Measurements from ENCODE around the gene RGL2.
A peak's percentile ranks its signal among the peaks of the same experiment; 100 is the strongest.
"Not testable (repeated sequence)": the region's sequence is repeated elsewhere in the genome, so short reads cannot be mapped to it uniquely, and the experiment has no call there.

RGL2 gene, protein sequence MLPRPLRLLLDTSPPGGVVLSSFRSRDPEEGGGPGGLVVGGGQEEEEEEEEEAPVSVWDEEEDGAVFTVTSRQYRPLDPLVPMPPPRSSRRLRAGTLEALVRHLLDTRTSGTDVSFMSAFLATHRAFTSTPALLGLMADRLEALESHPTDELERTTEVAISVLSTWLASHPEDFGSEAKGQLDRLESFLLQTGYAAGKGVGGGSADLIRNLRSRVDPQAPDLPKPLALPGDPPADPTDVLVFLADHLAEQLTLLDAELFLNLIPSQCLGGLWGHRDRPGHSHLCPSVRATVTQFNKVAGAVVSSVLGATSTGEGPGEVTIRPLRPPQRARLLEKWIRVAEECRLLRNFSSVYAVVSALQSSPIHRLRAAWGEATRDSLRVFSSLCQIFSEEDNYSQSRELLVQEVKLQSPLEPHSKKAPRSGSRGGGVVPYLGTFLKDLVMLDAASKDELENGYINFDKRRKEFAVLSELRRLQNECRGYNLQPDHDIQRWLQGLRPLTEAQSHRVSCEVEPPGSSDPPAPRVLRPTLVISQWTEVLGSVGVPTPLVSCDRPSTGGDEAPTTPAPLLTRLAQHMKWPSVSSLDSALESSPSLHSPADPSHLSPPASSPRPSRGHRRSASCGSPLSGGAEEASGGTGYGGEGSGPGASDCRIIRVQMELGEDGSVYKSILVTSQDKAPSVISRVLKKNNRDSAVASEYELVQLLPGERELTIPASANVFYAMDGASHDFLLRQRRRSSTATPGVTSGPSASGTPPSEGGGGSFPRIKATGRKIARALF

DNA sequence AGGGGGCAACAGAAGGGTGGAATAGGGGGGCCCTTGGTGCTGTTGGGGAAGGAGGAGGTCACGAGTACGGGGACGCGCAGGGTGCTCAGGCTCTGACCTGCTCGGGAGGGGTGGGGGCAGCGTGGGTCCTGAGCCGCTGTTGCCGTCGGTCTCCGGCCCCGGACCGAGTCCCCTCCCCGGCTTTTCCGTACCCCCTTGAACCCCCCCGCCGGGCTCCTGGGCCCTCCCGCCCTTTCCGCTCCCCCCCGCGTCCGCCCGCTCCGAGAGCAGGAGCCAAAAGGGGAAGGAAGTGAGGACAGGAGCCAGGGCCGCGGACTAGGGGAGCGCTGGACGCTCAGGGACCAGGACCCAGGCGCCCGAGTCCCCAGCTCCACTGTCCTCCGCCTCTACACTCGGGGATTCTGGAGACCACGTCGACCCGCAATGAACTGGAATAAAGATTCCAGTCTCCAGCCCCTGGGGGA, at the start of gene RGL2:
TSS of gene RGL2 (minus strand) at position 170 of the 464 bp plus-strand sequence. CDS start 332 bp downstream, outside the sequence.
- peak within 1 kb of the TSS; percentile 89 to 95 for H3K4me3 ChIP-seq (ENCODE audit: low read length in 2 of 2)
- H3K4me1 ChIP-seq (ENCODE audit: control insufficient read depth, insufficient read depth, low read length): peaks cover 20% of the 10 kb centered on the region
- H3K9me3 ChIP-seq (ENCODE audit: control insufficient read depth in 2 of 2, low read length in 2 of 2): no peaks in the 10 kb centered on the region
- peak within 1 kb of the TSS; percentile 84 to 97 for H3K9ac ChIP-seq (ENCODE audit: low read length in 2 of 2)
- H3K27me3 ChIP-seq (ENCODE audit: control insufficient read depth in 1 of 2, insufficient read depth in 2 of 2, low read length in 2 of 2): no peaks in the 10 kb centered on the region
- H3K27ac ChIP-seq (ENCODE audit: low read length): peak within 1 kb of the TSS; percentile 96
- H3K36me3 ChIP-seq (ENCODE audit: control insufficient read depth in 2 of 2, insufficient read depth in 2 of 2, low read length in 2 of 2): peaks cover 13 to 21% of the 10 kb centered on the region in 2 donors

DNA sequence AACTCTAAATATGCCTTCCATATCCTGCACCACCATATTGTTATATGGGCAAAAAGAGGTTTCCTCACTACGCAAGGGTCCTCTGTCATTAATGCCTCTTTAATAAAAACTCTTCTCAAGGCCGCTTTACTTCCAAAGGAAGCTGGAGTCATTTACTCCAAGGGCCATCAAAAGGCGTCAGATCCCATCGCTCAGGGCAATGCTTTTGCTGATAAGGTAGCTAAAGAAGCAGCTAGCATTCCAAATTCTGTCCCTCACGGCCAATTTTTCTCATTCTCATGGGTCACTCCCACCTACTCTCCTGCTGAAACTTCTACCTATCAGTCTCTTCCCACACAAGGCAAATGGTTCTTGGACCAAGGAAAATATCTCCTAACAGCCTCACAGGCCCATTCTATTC, 49.1 kb upstream of the RGL2 start:
- Histone ChIP-seq H3K9ac (ENCODE audit: low read length in 2 of 2) (no peak overlapping the region), H3K9me3 (ENCODE audit: control insufficient read depth in 2 of 2, low read length in 2 of 2) (no peaks in the 10 kb centered on the region), H3K27ac (ENCODE audit: low read length) (no peak overlapping the region), H3K4me1 (ENCODE audit: control insufficient read depth, insufficient read depth, low read length) (peaks cover 4% of the 10 kb centered on the region), H3K27me3 (ENCODE audit: control insufficient read depth in 1 of 2, insufficient read depth in 2 of 2, low read length in 2 of 2) (no peaks in the 10 kb centered on the region), H3K4me3 (ENCODE audit: low read length in 2 of 2) (no peak overlapping the region), H3K36me3 (ENCODE audit: control insufficient read depth in 2 of 2, insufficient read depth in 2 of 2, low read length in 2 of 2) (no peaks in the 10 kb centered on the region)

DNA sequence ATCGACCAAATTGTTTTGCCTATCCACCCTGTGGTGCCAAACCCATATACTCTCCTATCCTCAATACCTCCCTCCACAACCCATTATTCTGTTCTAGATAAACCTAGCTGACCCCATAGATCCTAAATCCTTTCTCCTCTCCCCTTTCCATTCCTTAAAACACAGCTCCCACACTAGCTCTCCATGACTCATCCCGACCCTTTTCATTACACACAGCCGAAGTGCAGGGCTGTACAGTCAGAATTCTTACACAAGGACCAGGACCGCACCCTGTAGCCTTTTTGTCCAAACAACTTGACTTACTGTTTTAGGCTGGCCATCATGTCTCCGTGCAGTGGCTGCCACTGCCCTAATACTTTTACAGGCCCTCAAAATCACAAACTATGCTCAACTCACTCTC, 48.2 kb upstream of the RGL2 start:
- H3K27ac ChIP-seq (ENCODE audit: low read length); H3K36me3 ChIP-seq (ENCODE audit: control insufficient read depth in 2 of 2, insufficient read depth in 2 of 2, low read length in 2 of 2); H3K27me3 ChIP-seq (ENCODE audit: control insufficient read depth in 1 of 2, insufficient read depth in 2 of 2, low read length in 2 of 2); H3K4me3 ChIP-seq (ENCODE audit: low read length in 2 of 2); H3K4me1 ChIP-seq (ENCODE audit: control insufficient read depth, insufficient read depth, low read length); H3K9ac ChIP-seq (ENCODE audit: low read length in 2 of 2); H3K9me3 ChIP-seq (ENCODE audit: control insufficient read depth in 2 of 2, low read length in 2 of 2): not testable (repeated sequence)

GRCh38 chr6:33344701-33345697, 46.3 kb upstream of the RGL2 start:
- H3K9me3 ChIP-seq (ENCODE audit: control insufficient read depth in 2 of 2, low read length in 2 of 2): no peaks in the 10 kb centered on the region
- peak overlapping the region; percentile 7 to 49 for H3K4me3 ChIP-seq (ENCODE audit: low read length in 2 of 2)
- H3K9ac ChIP-seq (ENCODE audit: low read length in 2 of 2): peak overlapping the region in 1 of 2 donors; percentile 42
- no peak overlapping the region for H3K27ac ChIP-seq (ENCODE audit: low read length)
- H3K4me1 ChIP-seq (ENCODE audit: control insufficient read depth, insufficient read depth, low read length): peaks cover 4% of the 10 kb centered on the region
- H3K27me3 ChIP-seq (ENCODE audit: control insufficient read depth in 1 of 2, insufficient read depth in 2 of 2, low read length in 2 of 2): no peaks in the 10 kb centered on the region
- no peaks in the 10 kb centered on the region for H3K36me3 ChIP-seq (ENCODE audit: control insufficient read depth in 2 of 2, insufficient read depth in 2 of 2, low read length in 2 of 2)

GRCh38 chr6:33343953-33344611, 45.3 kb upstream of the RGL2 start:
- H3K27me3 ChIP-seq (ENCODE audit: control insufficient read depth in 1 of 2, insufficient read depth in 2 of 2, low read length in 2 of 2): no peaks in the 10 kb centered on the region
- H3K36me3 ChIP-seq (ENCODE audit: control insufficient read depth in 2 of 2, insufficient read depth in 2 of 2, low read length in 2 of 2): no peaks in the 10 kb centered on the region
- H3K27ac ChIP-seq (ENCODE audit: low read length): no peak overlapping the region
- no peaks in the 10 kb centered on the region for H3K9me3 ChIP-seq (ENCODE audit: control insufficient read depth in 2 of 2, low read length in 2 of 2)
- H3K4me3 ChIP-seq (ENCODE audit: low read length in 2 of 2): no peak overlapping the region
- H3K4me1 ChIP-seq (ENCODE audit: control insufficient read depth, insufficient read depth, low read length): peaks cover 4% of the 10 kb centered on the region
- no peak overlapping the region for H3K9ac ChIP-seq (ENCODE audit: low read length in 2 of 2)

GRCh38 chr6:33343606-33343952, 44.8 kb upstream of the RGL2 start:
- not testable (repeated sequence) for H3K36me3 ChIP-seq (ENCODE audit: control insufficient read depth in 2 of 2, insufficient read depth in 2 of 2, low read length in 2 of 2); H3K27ac ChIP-seq (ENCODE audit: low read length); H3K9ac ChIP-seq (ENCODE audit: low read length in 2 of 2); H3K9me3 ChIP-seq (ENCODE audit: control insufficient read depth in 2 of 2, low read length in 2 of 2); H3K27me3 ChIP-seq (ENCODE audit: control insufficient read depth in 1 of 2, insufficient read depth in 2 of 2, low read length in 2 of 2); H3K4me3 ChIP-seq (ENCODE audit: low read length in 2 of 2); H3K4me1 ChIP-seq (ENCODE audit: control insufficient read depth, insufficient read depth, low read length)

DNA sequence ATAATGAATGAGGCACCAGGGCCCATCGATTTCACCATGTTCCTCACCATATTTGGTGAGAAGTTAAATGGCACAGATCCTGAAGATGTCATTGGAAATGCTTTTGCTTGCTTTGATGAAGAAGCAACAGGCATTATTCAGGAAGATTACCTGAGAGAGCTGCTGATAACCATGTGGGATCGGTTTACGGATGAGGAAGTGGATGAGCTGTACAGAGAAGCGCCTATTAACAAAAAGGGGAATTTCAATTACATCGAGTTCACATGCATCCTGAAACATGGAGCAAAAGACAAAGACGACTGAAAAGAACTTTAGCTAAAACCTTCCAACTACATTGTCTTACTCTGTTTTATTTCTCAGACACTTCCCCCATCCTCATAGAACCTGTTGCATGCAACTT, 40.5 kb upstream of the RGL2 start:
- no peaks in the 10 kb centered on the region for H3K4me1 ChIP-seq (ENCODE audit: control insufficient read depth, insufficient read depth, low read length)
- no peaks in the 10 kb centered on the region for H3K27me3 ChIP-seq (ENCODE audit: control insufficient read depth in 1 of 2, insufficient read depth in 2 of 2, low read length in 2 of 2)
- H3K27ac ChIP-seq (ENCODE audit: low read length): no peak overlapping the region
- no peaks in the 10 kb centered on the region for H3K9me3 ChIP-seq (ENCODE audit: control insufficient read depth in 2 of 2, low read length in 2 of 2)
- no peak overlapping the region for H3K9ac ChIP-seq (ENCODE audit: low read length in 2 of 2)
- H3K36me3 ChIP-seq (ENCODE audit: control insufficient read depth in 2 of 2, insufficient read depth in 2 of 2, low read length in 2 of 2): no peaks in the 10 kb centered on the region
- no peak overlapping the region for H3K4me3 ChIP-seq (ENCODE audit: low read length in 2 of 2)

DNA sequence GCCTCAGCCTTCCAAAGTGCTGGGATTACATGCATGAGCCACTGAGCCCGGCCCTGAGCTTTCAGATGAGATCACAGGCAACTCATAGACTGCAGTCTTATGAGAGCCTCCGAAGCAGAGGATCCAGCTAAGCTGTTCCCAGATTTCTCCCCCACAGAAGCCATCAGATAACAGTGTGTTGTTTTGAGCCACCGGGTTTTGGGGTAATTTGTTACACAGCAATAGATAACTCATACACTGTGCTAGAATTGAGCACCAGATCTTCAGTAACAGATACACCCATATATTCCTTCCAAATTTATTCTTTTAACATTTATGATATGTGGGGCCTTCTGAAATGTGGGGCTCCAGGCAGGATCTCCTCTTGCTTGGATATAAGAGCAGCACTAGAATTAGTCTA, 37.8 kb upstream of the RGL2 start:
- Histone ChIP-seq H3K4me3 (ENCODE audit: low read length in 2 of 2) (no peak overlapping the region), H3K36me3 (ENCODE audit: control insufficient read depth in 2 of 2, insufficient read depth in 2 of 2, low read length in 2 of 2) (no peaks in the 10 kb centered on the region), H3K4me1 (ENCODE audit: control insufficient read depth, insufficient read depth, low read length) (no peaks in the 10 kb centered on the region), H3K27me3 (ENCODE audit: control insufficient read depth in 1 of 2, insufficient read depth in 2 of 2, low read length in 2 of 2) (no peaks in the 10 kb centered on the region), H3K9ac (ENCODE audit: low read length in 2 of 2) (no peak overlapping the region), H3K27ac (ENCODE audit: low read length) (no peak overlapping the region), H3K9me3 (ENCODE audit: control insufficient read depth in 2 of 2, low read length in 2 of 2) (no peaks in the 10 kb centered on the region)

DNA sequence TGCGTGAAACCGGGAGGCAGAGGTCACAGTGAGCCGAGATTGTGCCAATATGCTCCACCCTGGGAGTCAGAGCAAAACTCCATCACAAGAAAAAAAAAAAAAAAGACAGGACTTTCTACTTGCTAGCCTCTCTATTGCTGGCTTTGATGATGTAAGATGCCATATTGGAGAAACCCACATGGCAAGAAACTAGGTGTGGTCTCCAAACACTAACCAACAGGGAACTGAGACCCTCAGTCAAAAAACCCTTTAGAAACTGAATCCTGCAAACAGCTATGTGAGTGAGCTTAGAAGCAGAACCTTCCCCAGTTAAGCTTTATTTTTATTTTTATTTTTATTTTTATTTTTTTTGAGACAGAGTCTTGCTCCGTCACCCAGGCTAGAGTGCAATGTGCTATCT, 37.2 kb upstream of the RGL2 start:
- H3K9me3 ChIP-seq (ENCODE audit: control insufficient read depth in 2 of 2, low read length in 2 of 2): no peaks in the 10 kb centered on the region
- H3K4me1 ChIP-seq (ENCODE audit: control insufficient read depth, insufficient read depth, low read length): no peaks in the 10 kb centered on the region
- H3K9ac ChIP-seq (ENCODE audit: low read length in 2 of 2): no peak overlapping the region
- no peaks in the 10 kb centered on the region for H3K27me3 ChIP-seq (ENCODE audit: control insufficient read depth in 1 of 2, insufficient read depth in 2 of 2, low read length in 2 of 2)
- no peaks in the 10 kb centered on the region for H3K36me3 ChIP-seq (ENCODE audit: control insufficient read depth in 2 of 2, insufficient read depth in 2 of 2, low read length in 2 of 2)
- H3K27ac ChIP-seq (ENCODE audit: low read length): no peak overlapping the region
- H3K4me3 ChIP-seq (ENCODE audit: low read length in 2 of 2): no peak overlapping the region

DNA sequence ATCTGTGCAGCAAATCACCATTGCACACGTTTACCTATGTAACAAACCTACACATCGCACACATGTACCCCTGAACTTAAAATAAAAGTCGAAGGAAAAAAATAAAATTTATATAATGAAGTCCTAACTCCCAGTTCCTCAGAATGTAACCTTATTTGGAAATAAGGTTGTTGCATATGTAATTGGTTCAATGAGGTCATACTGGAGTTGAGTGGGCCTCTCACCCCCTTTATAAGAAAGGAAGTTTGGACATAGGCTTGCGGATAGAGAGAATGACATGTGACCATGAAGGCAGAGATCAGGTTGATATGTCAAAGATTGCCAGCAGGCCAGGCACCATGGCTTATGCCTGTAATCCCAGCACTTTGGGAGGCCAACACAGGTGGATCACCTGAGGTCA, 34.9 kb upstream of the RGL2 start:
- no peaks in the 10 kb centered on the region for H3K36me3 ChIP-seq (ENCODE audit: control insufficient read depth in 2 of 2, insufficient read depth in 2 of 2, low read length in 2 of 2)
- no peaks in the 10 kb centered on the region for H3K27me3 ChIP-seq (ENCODE audit: control insufficient read depth in 1 of 2, insufficient read depth in 2 of 2, low read length in 2 of 2)
- H3K4me1 ChIP-seq (ENCODE audit: control insufficient read depth, insufficient read depth, low read length): no peaks in the 10 kb centered on the region
- no peak overlapping the region for H3K27ac ChIP-seq (ENCODE audit: low read length)
- H3K4me3 ChIP-seq (ENCODE audit: low read length in 2 of 2): no peak overlapping the region
- H3K9me3 ChIP-seq (ENCODE audit: control insufficient read depth in 2 of 2, low read length in 2 of 2): no peaks in the 10 kb centered on the region
- H3K9ac ChIP-seq (ENCODE audit: low read length in 2 of 2): no peak overlapping the region

All from stomach smooth muscle (tissue), 2 donors.